Subcutaneous adipose tissue (tissue), 4 donors: ENCODE results near the gene CNPY2. TPM values are rescaled to one million over a fixed set of nuclear protein-coding genes. Genes with fewer than 3 reads are reported as not detected.

ENCODE experiments used
- CTCF ChIP-seq: fragments of 450-650 bp; IDR thresholded peaks from one replicate; pipeline ENCODE4 v1.5.1; 2016; ENCODE audit warnings: low read depth, mild to moderate bottlenecking, control low read depth, antibody characterized with exemption, moderate library complexity
- total RNA-seq, 4 donors: library from RNA; depleted of rRNA; stranded (reverse); fragments of >200 nt; gene quantifications; one replicate each; pipeline ENCODE4 v1.1.0, GENCODE V29; 2016

The CNPY2 gene
- total RNA-seq, 4 donors from 2014 or later: 59.7 to 76.7 (median 64.7) TPM

- no peak for TF ChIP-seq CTCF
These were observed 34.9 kb upstream of the CNPY2 start for GRCh38 chr12:56350662-56351061.

- no peak for TF ChIP-seq CTCF
These were observed 33.0 kb upstream of the CNPY2 start for GRCh38 chr12:56348776-56349175.

- TF ChIP-seq CTCF: no peak
These were observed 30.9 kb upstream of the CNPY2 start for GRCh38 chr12:56346675-56347074.

- no peak for TF ChIP-seq CTCF
These were observed 25.8 kb upstream of the CNPY2 start for GRCh38 chr12:56341616-56342015.

- TF ChIP-seq CTCF: no peak
These were observed 23.3 kb upstream of the CNPY2 start for GRCh38 chr12:56339158-56339422.

GRCh38 chr12:56338308-56339157, 22.7 kb upstream of the CNPY2 start, which contains the start of gene IL23A:
TSS of gene IL23A (plus strand) at chr12:56338884. CDS start at chr12:56339045, 161 bp downstream.
- no peak for TF ChIP-seq CTCF

GRCh38 chr12:56337753-56338251, 22.0 kb upstream of the CNPY2 start:
- no peak for TF ChIP-seq CTCF
